ENCODE measurements around the gene TMEM92. TPM values are rescaled to one million over a fixed set of nuclear protein-coding genes. Genes with fewer than 3 reads are reported as not detected.

TMEM92 gene
- total and polyA plus RNA-seq, 10 of the 15 experiments (the other 5 are each of a cell fraction or from before 2014, with no cell fraction given): 0.11 to 1.2 (median 0.32) TPM

DNA sequence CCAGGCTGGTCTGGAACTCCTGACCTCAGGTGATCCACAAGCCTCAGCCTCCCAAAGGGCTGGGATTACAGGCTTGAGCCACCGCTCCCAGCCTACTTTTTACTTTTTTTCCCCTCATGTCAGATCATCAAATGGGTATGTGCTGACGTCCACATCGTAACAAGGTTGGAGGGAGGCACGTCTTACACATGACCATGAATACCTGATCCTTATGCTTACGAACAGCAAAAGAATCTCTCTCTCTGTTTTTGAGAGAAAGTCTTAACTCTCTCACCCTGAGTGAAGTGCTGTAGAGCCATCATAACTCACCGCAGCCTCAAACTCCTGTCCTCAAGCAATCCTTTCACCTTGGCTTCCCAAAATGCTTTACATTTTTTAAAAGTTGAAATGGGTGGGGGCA is 29.5 kb upstream of the TMEM92 start:
- Histone ChIP-seq H3K4me3 (no peak overlapping the region), H3K79me2 (ENCODE audit: control insufficient read depth, insufficient read depth, low read length) (no peaks in the 10 kb centered on the region), H3K4me2 (ENCODE audit: control insufficient read depth, insufficient read depth) (no peak overlapping the region), H3K9ac (ENCODE audit: control insufficient read depth, insufficient read depth, low read length) (no peak overlapping the region), H2AFZ (ENCODE audit: control insufficient read depth, low read depth, low read length) (no peak overlapping the region), H3K27ac (ENCODE audit: control insufficient read depth, insufficient read depth) (no peak overlapping the region), H3K36me3 (ENCODE audit: control insufficient read depth in 2 of 2, insufficient read depth in 2 of 2, low read length in 1 of 2) (no peaks in the 10 kb centered on the region), H3K27me3 (replicated peaks in 1 of 2; ENCODE audit: control insufficient read depth in 2 of 2, insufficient read depth in 2 of 2, low read length in 1 of 2) (no peaks in the 10 kb centered on the region), H3K4me1 (ENCODE audit: control insufficient read depth, insufficient read depth, low read length) (no peaks in the 10 kb centered on the region), H3K9me3 (replicated peaks; ENCODE audit: control insufficient read depth, insufficient read depth, low read length) (peaks cover 1% of the 10 kb centered on the region; the same call in 2 of the 3 replicates), H4K20me1 (ENCODE audit: control insufficient read depth, insufficient read depth) (no peaks in the 10 kb centered on the region)
- CTCF ChIA-PET: no interaction called here
- WGBS (ENCODE audit: insufficient coverage, insufficient replicate concordance, low lambda C conversion rate, missing lambda C conversion rate): 34% methylated on average over 6 of the region's 6 CpGs
- no TSS peak for BruUV-seq (replicated peaks)
- no peak for ATAC-seq
- intact Hi-C loops (cut with micrococcal nuclease; ENCODE audit: unreplicated experiment): no loop called here
- SMC1A ChIA-PET (ENCODE audit: uncharacterized antibody, unreplicated experiment): no interaction called here
- FAIRE-seq: no peak
- TF ChIP-seq CBX5 (IDR thresholded peaks at IDR 0.05; ENCODE audit: low read depth) (no peak), ETV6 (conservative IDR thresholded peaks at IDR 0.05 in 1 of 2, IDR thresholded peaks at IDR 0.05 in 1 of 2; ENCODE audit: borderline replicate concordance in 1 of 2, low read depth in 1 of 2) (no peak), NKRF (conservative IDR thresholded peaks at IDR 0.05) (no peak), FOXK2 (IDR thresholded peaks at IDR 0.05) (no peak), DPF2 (IDR thresholded peaks at IDR 0.05) (no peak)
- TF ChIP-seq, protein P1, sequence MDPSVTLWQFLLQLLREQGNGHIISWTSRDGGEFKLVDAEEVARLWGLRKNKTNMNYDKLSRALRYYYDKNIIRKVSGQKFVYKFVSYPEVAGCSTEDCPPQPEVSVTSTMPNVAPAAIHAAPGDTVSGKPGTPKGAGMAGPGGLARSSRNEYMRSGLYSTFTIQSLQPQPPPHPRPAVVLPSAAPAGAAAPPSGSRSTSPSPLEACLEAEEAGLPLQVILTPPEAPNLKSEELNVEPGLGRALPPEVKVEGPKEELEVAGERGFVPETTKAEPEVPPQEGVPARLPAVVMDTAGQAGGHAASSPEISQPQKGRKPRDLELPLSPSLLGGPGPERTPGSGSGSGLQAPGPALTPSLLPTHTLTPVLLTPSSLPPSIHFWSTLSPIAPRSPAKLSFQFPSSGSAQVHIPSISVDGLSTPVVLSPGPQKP (IDR thresholded peaks at IDR 0.05; ENCODE audit: low read depth, low read length): no peak
- DNase-seq (ENCODE audit: low read depth, low spot score): no peak
- in situ Hi-C loops (cut with MboI): no loop called here
- RAD21 ChIA-PET (ENCODE audit: unreplicated experiment): no interaction called here
- POLR2A ChIA-PET: no interaction called here

Measured in GM12878 (cell line).